ENCODE results near the gene CD300E. TPM values are rescaled to one million over a fixed set of nuclear protein-coding genes. Genes with fewer than 3 reads are reported as not detected.

CD300E gene
- total and polyA plus RNA-seq, 2 donors (not counting 3 experiments of a cell fraction or from before 2014, with no cell fraction given): not detected

GRCh38 chr17:74573169-74573568, 50.4 kb downstream of the CD300E start:
- intact Hi-C loops (cut with micrococcal nuclease): no loop called here
- ChIA-PET CTCF (no interaction called here), POLR2A (no interaction called here)
- dilution Hi-C loops (cut with MboI; ENCODE audit: extremely low pct_ligation_motif_present, low sequenced_read_pairs): no loop called here
- H3K9me1 ChIP-seq (replicated peaks; ENCODE audit: control insufficient read depth, extremely low read depth, insufficient read depth, low read length): no peaks in the 10 kb centered on the region
- no peak for DNase-seq (ENCODE audit: low read depth, low spot score)
- no peaks in the 10 kb centered on the region for H3K9me3 ChIP-seq (replicated peaks; ENCODE audit: control insufficient read depth, insufficient read depth, low read length)
- no peak overlapping the region for H3K4me2 ChIP-seq (ENCODE audit: insufficient read depth, low read length)
- FAIRE-seq: no peak
- no TSS peak for BruUV-seq (replicated peaks)
- no peaks in the 10 kb centered on the region for H3K79me2 ChIP-seq (ENCODE audit: control insufficient read depth, insufficient read depth, low read length)
- no peak overlapping the region for H3K27ac ChIP-seq (ENCODE audit: insufficient read depth, low read depth, low read length)
- H3K27me3 ChIP-seq (ENCODE audit: control insufficient read depth in 2 of 2, insufficient read depth in 2 of 2, low read length in 2 of 2): no peaks in the 10 kb centered on the region
- TF ChIP-seq FOS (IDR thresholded peaks at IDR 0.05; ENCODE audit: borderline replicate concordance, insufficient read depth, low read length) (no peak), POLR2A (IDR thresholded peaks at IDR 0.05; ENCODE audit: low read depth, low read length) (no peak), MAX (IDR thresholded peaks at IDR 0.05; ENCODE audit: insufficient read depth, insufficient read length) (no peak), MYC (IDR thresholded peaks at IDR 0.05; ENCODE audit: low read depth, low read length) (no peak), CTCF (IDR thresholded peaks at IDR 0.05; ENCODE audit: extremely low read depth in 1 of 2, insufficient read depth in 1 of 2, low read depth in 1 of 2, low read length in 2 of 2) (no peak), EZH2 (IDR thresholded peaks at IDR 0.05; ENCODE audit: borderline replicate concordance, low read depth, low read length, severe bottlenecking) (no peak), POLR2AphosphoS5 (IDR thresholded peaks at IDR 0.05; ENCODE audit: insufficient read depth, low read depth, low read length) (no peak), JUN (IDR thresholded peaks at IDR 0.05; ENCODE audit: borderline replicate concordance, insufficient read depth, insufficient read length, low read depth) (no peak)
- no peaks in the 10 kb centered on the region for H3K36me3 ChIP-seq (ENCODE audit: control insufficient read depth in 2 of 2, extremely low read depth in 1 of 2, insufficient read depth in 2 of 2, low read length in 2 of 2)
- H4K20me1 ChIP-seq (replicated peaks; ENCODE audit: control insufficient read depth, extremely low read depth, insufficient read depth, low read length): no peaks in the 10 kb centered on the region
- H2AFZ ChIP-seq (ENCODE audit: low read depth, low read length): no peak overlapping the region
- no peaks in the 10 kb centered on the region for H3K4me1 ChIP-seq (ENCODE audit: control insufficient read depth, extremely low read depth, insufficient read depth, low read length)
- no peak overlapping the region for H3K9ac ChIP-seq (replicated peaks; ENCODE audit: extremely low read depth, insufficient read depth, low read length)
- H3K4me3 ChIP-seq (replicated peaks in 1 of 3; ENCODE audit: insufficient read depth in 1 of 3, low read depth in 1 of 3, low read length in 3 of 3): no peak overlapping the region

Measured in endothelial cell of umbilical vein (primary cell).